ENCODE data around the gene SNX21. TPM values are rescaled to one million over a fixed set of nuclear protein-coding genes. Genes with fewer than 3 reads are reported as not detected.

Gene SNX21
- total and polyA plus RNA-seq, 5 donors = 23.5 to 30.7 (median 26.7) TPM

- intact Hi-C loops (cut with DNase I) = no loop called here
- no peaks in the 10 kb centered on the region for H3K27me3 ChIP-seq (ENCODE audit: control insufficient read depth, insufficient read depth)
- 89% methylated on average over 8 of the region's 8 CpGs for WGBS
- DNase-seq (no peak), ATAC-seq (no peak)
- no peaks in the 10 kb centered on the region for H3K4me1 ChIP-seq (ENCODE audit: control insufficient read depth, insufficient read depth, low read length)
- H3K27ac ChIP-seq (ENCODE audit: low read length) = no peak overlapping the region
- H3K9me3 ChIP-seq (ENCODE audit: control insufficient read depth, low read length) = no peaks in the 10 kb centered on the region
- H3K4me3 ChIP-seq (ENCODE audit: low read length) = no peak overlapping the region
Observed at GRCh38 chr20:45810191-45810970, 23.2 kb upstream of the SNX21 start.

- peak; percentile 97 to 99 (median 98) for DNase-seq
- Histone ChIP-seq H3K27me3 (ENCODE audit: control insufficient read depth, insufficient read depth) (no peaks in the 10 kb centered on the region), H3K9me3 (ENCODE audit: control insufficient read depth, low read length) (no peaks in the 10 kb centered on the region), H3K4me1 (ENCODE audit: control insufficient read depth, insufficient read depth, low read length) (no peaks in the 10 kb centered on the region), H3K27ac (ENCODE audit: low read length) (no peak within 1 kb of the TSS), H3K4me3 (ENCODE audit: low read length) (peak within 1 kb of the TSS; percentile 57)
- under 1% methylated on average over 65 of the region's 65 CpGs for WGBS
- ATAC-seq = peak; percentile 99
- intact Hi-C loops (cut with DNase I) = no loop called here
Observed at GRCh38 chr20:45812157-45813005, 21.2 kb upstream of the SNX21 start, which contains the start of gene UBE2C. TSS of gene UBE2C (plus strand) at chr20:45812644. CDS start at chr20:45812696, 52 bp downstream.

- WGBS = 5% methylated on average over 11 of the region's 11 CpGs
- Histone ChIP-seq H3K4me1 (ENCODE audit: control insufficient read depth, insufficient read depth, low read length) (no peaks in the 10 kb centered on the region), H3K27ac (ENCODE audit: low read length) (no peak overlapping the region), H3K27me3 (ENCODE audit: control insufficient read depth, insufficient read depth) (no peaks in the 10 kb centered on the region), H3K4me3 (ENCODE audit: low read length) (peak overlapping the region; percentile 57), H3K9me3 (ENCODE audit: control insufficient read depth, low read length) (no peaks in the 10 kb centered on the region)
- DNase-seq (no peak), ATAC-seq (no peak)
- intact Hi-C loops (cut with DNase I) = no loop called here
Observed at GRCh38 chr20:45813006-45813340, 20.6 kb upstream of the SNX21 start.

GRCh38 chr20:45813489-45813888, 20.1 kb upstream of the SNX21 start:
- intact Hi-C loops (cut with DNase I) = no loop called here
- no peaks in the 10 kb centered on the region for H3K4me1 ChIP-seq (ENCODE audit: control insufficient read depth, insufficient read depth, low read length)
- WGBS = 61% methylated on average over 7 of the region's 7 CpGs
- no peaks in the 10 kb centered on the region for H3K9me3 ChIP-seq (ENCODE audit: control insufficient read depth, low read length)
- H3K27ac ChIP-seq (ENCODE audit: low read length) = no peak overlapping the region
- H3K27me3 ChIP-seq (ENCODE audit: control insufficient read depth, insufficient read depth) = no peaks in the 10 kb centered on the region
- ATAC-seq = no peak
- H3K4me3 ChIP-seq (ENCODE audit: low read length) = no peak overlapping the region
- no peak for DNase-seq

GRCh38 chr20:45814314-45814713, 19.3 kb upstream of the SNX21 start:
- Histone ChIP-seq H3K9me3 (ENCODE audit: control insufficient read depth, low read length) (no peaks in the 10 kb centered on the region), H3K27me3 (ENCODE audit: control insufficient read depth, insufficient read depth) (no peaks in the 10 kb centered on the region), H3K4me3 (ENCODE audit: low read length) (no peak overlapping the region), H3K27ac (ENCODE audit: low read length) (no peak overlapping the region), H3K4me1 (ENCODE audit: control insufficient read depth, insufficient read depth, low read length) (no peaks in the 10 kb centered on the region)
- 90% methylated on average over 3 of the region's 3 CpGs for WGBS
- DNase-seq (no peak), ATAC-seq (no peak)
- intact Hi-C loops (cut with DNase I) = no loop called here

- Histone ChIP-seq H3K27ac (ENCODE audit: low read length) (no peak overlapping the region), H3K4me1 (ENCODE audit: control insufficient read depth, insufficient read depth, low read length) (no peaks in the 10 kb centered on the region), H3K9me3 (ENCODE audit: control insufficient read depth, low read length) (no peaks in the 10 kb centered on the region), H3K4me3 (ENCODE audit: low read length) (no peak overlapping the region), H3K27me3 (ENCODE audit: control insufficient read depth, insufficient read depth) (no peaks in the 10 kb centered on the region)
- intact Hi-C loops (cut with DNase I) = no loop called here
- DNase-seq (no peak), ATAC-seq (no peak)
- 96% methylated on average over 3 of the region's 3 CpGs for WGBS
Observed at GRCh38 chr20:45816951-45817350, 16.6 kb upstream of the SNX21 start.

- no peaks in the 10 kb centered on the region for H3K27me3 ChIP-seq (ENCODE audit: control insufficient read depth, insufficient read depth)
- intact Hi-C loops (cut with DNase I) = no loop called here
- no peak overlapping the region for H3K4me3 ChIP-seq (ENCODE audit: low read length)
- ATAC-seq (no peak), DNase-seq (no peak)
- no peaks in the 10 kb centered on the region for H3K4me1 ChIP-seq (ENCODE audit: control insufficient read depth, insufficient read depth, low read length)
- no peaks in the 10 kb centered on the region for H3K9me3 ChIP-seq (ENCODE audit: control insufficient read depth, low read length)
- H3K27ac ChIP-seq (ENCODE audit: low read length) = peak overlapping the region; percentile 31
- whole genome bisulfite sequencing = 59% methylated on average over 9 of the region's 9 CpGs
Observed at GRCh38 chr20:45817376-45818194, 16.0 kb upstream of the SNX21 start.

GRCh38 chr20:45818239-45818638, 15.4 kb upstream of the SNX21 start:
- ATAC-seq (no peak), DNase-seq (no peak)
- H3K27ac ChIP-seq (ENCODE audit: low read length) = no peak overlapping the region
- H3K4me3 ChIP-seq (ENCODE audit: low read length) = no peak overlapping the region
- H3K9me3 ChIP-seq (ENCODE audit: control insufficient read depth, low read length) = no peaks in the 10 kb centered on the region
- WGBS = 68% methylated on average over 3 of the region's 3 CpGs
- intact Hi-C loops (cut with DNase I) = no loop called here
- H3K4me1 ChIP-seq (ENCODE audit: control insufficient read depth, insufficient read depth, low read length) = peaks cover 3% of the 10 kb centered on the region
- no peaks in the 10 kb centered on the region for H3K27me3 ChIP-seq (ENCODE audit: control insufficient read depth, insufficient read depth)

GRCh38 chr20:45819466-45819865, 14.1 kb upstream of the SNX21 start:
- no peak overlapping the region for H3K4me3 ChIP-seq (ENCODE audit: low read length)
- DNase-seq (no peak), ATAC-seq (no peak)
- H3K27ac ChIP-seq (ENCODE audit: low read length) = no peak overlapping the region
- H3K9me3 ChIP-seq (ENCODE audit: control insufficient read depth, low read length) = no peaks in the 10 kb centered on the region
- H3K27me3 ChIP-seq (ENCODE audit: control insufficient read depth, insufficient read depth) = no peaks in the 10 kb centered on the region
- 95% methylated on average over 4 of the region's 4 CpGs for WGBS
- intact Hi-C loops (cut with DNase I) = no loop called here
- H3K4me1 ChIP-seq (ENCODE audit: control insufficient read depth, insufficient read depth, low read length) = peaks cover 3% of the 10 kb centered on the region

GRCh38 chr20:45821947-45822346, 11.7 kb upstream of the SNX21 start:
- Histone ChIP-seq H3K27ac (ENCODE audit: low read length) (no peak overlapping the region), H3K27me3 (ENCODE audit: control insufficient read depth, insufficient read depth) (no peaks in the 10 kb centered on the region)

More at GRCh38 chr20:45821947-45822346, 11.7 kb upstream of the SNX21 start:
- peaks cover 7% of the 10 kb centered on the region for H3K4me1 ChIP-seq (ENCODE audit: control insufficient read depth, insufficient read depth, low read length)
- H3K4me3 ChIP-seq (ENCODE audit: low read length) = no peak overlapping the region
- no peak for DNase-seq
- WGBS = 75% methylated on average over 2 of the region's 2 CpGs
- H3K9me3 ChIP-seq (ENCODE audit: control insufficient read depth, low read length) = no peaks in the 10 kb centered on the region
- intact Hi-C loops (cut with DNase I) = loop anchor here in 1 of 4 donors (10.0 kb wide), 1 partner anchor 143 kb away; no protein-coding TSS in a partner anchor
- ATAC-seq = no peak

Data from right cardiac atrium (tissue), 5 donors.